Heart right ventricle (tissue), 16 donors: ENCODE measurements around the gene PSTK. TPM values are rescaled to one million over a fixed set of nuclear protein-coding genes. Genes with fewer than 3 reads are reported as not detected.

Experiments used
- ATAC-seq, 8 donors: fragments of 200-7000 bp; cut with Tn5 transposase; one replicate each; pipeline ENCODE4 v1.9.1; 2020; ENCODE audit warnings: mild to moderate bottlenecking in 8 of 8, moderate library complexity in 8 of 8, moderate number of reproducible peaks in 1 of 8
- DNase-seq, 2 donors: peaks; one replicate each; pipeline ENCODE4 v3.0.0-alpha.2; 2020
- H3K27ac ChIP-seq, 10 donors: fragments of 200-600 bp; sonication (generic) in 2 of 10; one replicate each; pipeline versions ENCODE4 v1.5.0 to v1.8.0; 2020 to 2022; ENCODE audit warnings: mild to moderate bottlenecking in 3 of 10
- H3K27me3 ChIP-seq, 7 donors: fragments of 200-600 bp; one replicate each; pipeline ENCODE4 v1.8.0; 2021 to 2022; ENCODE audit warnings: mild to moderate bottlenecking in 2 of 7
- H3K36me3 ChIP-seq, 9 donors: fragments of 200-600 bp; sonication (generic) in 1 of 9; one replicate each; pipeline versions ENCODE4 v1.5.0 to v1.8.0; 2020 to 2022; ENCODE audit warnings: mild to moderate bottlenecking in 2 of 9
- H3K4me1 ChIP-seq, 9 donors: fragments of 200-600 bp; sonication (generic) in 1 of 9; one replicate each; pipeline versions ENCODE4 v1.5.0 to v1.8.0; 2020 to 2022; ENCODE audit warnings: mild to moderate bottlenecking in 4 of 9
- H3K4me3 ChIP-seq, 10 donors: fragments of 200-600 bp; sonication (generic) in 2 of 10; one replicate each; pipeline versions ENCODE4 v1.5.0 to v1.8.0; 2020 to 2022; ENCODE audit warnings: mild to moderate bottlenecking in 7 of 10, moderate library complexity in 2 of 10
- H3K9me3 ChIP-seq, 11 donors: fragments of 200-600 bp in 10 of 11; sonication (generic) in 2 of 11; one replicate each; pipeline versions ENCODE4 v1.5.0 to v1.8.0; 2013 to 2022; ENCODE audit warnings: mild to moderate bottlenecking in 2 of 11, control low read depth in 1 of 11, moderate library complexity in 1 of 11
- WGBS, 2 donors: extraction: QIAGEN DNeasy Blood & Tissue Kit; methylation state at CpG; one replicate each; pipeline ENCODE4 v1.1.7; 2013; ENCODE audit warnings: inconsistent platforms in 1 of 2; 5-methylcytosine and 5-hydroxymethylcytosine counted together
- intact Hi-C, 10 donors: fragments of 100-400 bp; cut with DNase I; formaldehyde crosslinking; loops; one replicate each; pipeline versions ENCODE4 v1.11.1 to v1.14.2; 2022
- polyA plus RNA-seq, 2 donors: library from polyadenylated mRNA; stranded (reverse); fragments of 200-250 nt; gene quantifications; one replicate each; pipeline ENCODE4 v1.2.3, GENCODE V29; 2013
- total RNA-seq, 10 donors: library from RNA; stranded (reverse); fragmentation: NEBNext Ultra II Directional in 3 of 10; extraction: Animal tissue kit (Norgen Biotek cat#: 25700) in 3 of 10; gene quantifications; one replicate each; pipeline versions ENCODE4 v1.2.1 to v1.2.4, GENCODE V29; 2021 to 2023
- TF ChIP-seq, protein P1 (sequence below), 9 donors: fragments of 200-600 bp; sonication (generic) in 2 of 9; IDR thresholded peaks; one replicate each; pipeline versions ENCODE4 v1.5.0 to v1.8.0; 2021 to 2022; ENCODE audit warnings: antibody characterized with exemption in 9 of 9, mild to moderate bottlenecking in 5 of 9, moderate library complexity in 1 of 9
- donor health status: Arrhythmogenic right ventricular cardiomyopathy.
- donor health status: ischemic (EF 13 %, LVEDD 7.1; RV severe dilation, severe dysfunction).
- donor health status: healthy with polysubstance abuse.
- donor health status: DM: no; HTN: yes; CAD: no.
- donor health status: DM: no; HTN: no; CAD: no.
- donor health status: ischemic (EF 25% LVEDD 6.9; RV normal size, moderate dysfunction).
- donor health status: ischemic (EF 25% LVEDD 5.7; RV mildly dilated, moderate dysfunction).
- donor health status: healthy.
- donor health status: DM: yes; HTN: yes; CAD: no.
- donor health status: Ischemic cardiomyopathy.
- donor health status: ischemic (EF 35%, LVEDD 5.7; RV mildly dilated, moderate dysfunction).
- donor health status: nonischemic (EF 11% LVEDD 7.7; RV severe dilation, severe dysfunction).
- donor health status: DM: yes; HTN: yes; CAD: no.
- donor health status: PGD.
- donor health status: ischemic (EF 29% LVEDD 5.4; RV normal size, mild dysfunction).
- donor health status: nonischemic (EF 23%, LVEDD 6.1; RV moderate dilation, normal function).

Gene PSTK
- total and polyA plus RNA-seq, 12 donors, result 1.4 to 3.8 (median 2.2) TPM

GRCh38 chr10:122983898-122984297, 3.7 kb downstream of the PSTK start:
- H3K27ac ChIP-seq, result no peak overlapping the region
- intact Hi-C loops, result loop anchor here in 1 of 10 donors (10.0 kb wide), 1 partner anchor 171 kb away; the partner anchor contains the start of gene BUB3
- peaks cover 0 to 31% (median 0%) of the 10 kb centered on the region in 9 donors for H3K36me3 ChIP-seq
- H3K27me3 ChIP-seq, result no peaks in the 10 kb centered on the region
- WGBS, 2 donors, result 94 to 96% methylated on average over 6 of the region's 6 CpGs
- H3K9me3 ChIP-seq, result no peaks in the 10 kb centered on the region
- TF ChIP-seq, protein P1, sequence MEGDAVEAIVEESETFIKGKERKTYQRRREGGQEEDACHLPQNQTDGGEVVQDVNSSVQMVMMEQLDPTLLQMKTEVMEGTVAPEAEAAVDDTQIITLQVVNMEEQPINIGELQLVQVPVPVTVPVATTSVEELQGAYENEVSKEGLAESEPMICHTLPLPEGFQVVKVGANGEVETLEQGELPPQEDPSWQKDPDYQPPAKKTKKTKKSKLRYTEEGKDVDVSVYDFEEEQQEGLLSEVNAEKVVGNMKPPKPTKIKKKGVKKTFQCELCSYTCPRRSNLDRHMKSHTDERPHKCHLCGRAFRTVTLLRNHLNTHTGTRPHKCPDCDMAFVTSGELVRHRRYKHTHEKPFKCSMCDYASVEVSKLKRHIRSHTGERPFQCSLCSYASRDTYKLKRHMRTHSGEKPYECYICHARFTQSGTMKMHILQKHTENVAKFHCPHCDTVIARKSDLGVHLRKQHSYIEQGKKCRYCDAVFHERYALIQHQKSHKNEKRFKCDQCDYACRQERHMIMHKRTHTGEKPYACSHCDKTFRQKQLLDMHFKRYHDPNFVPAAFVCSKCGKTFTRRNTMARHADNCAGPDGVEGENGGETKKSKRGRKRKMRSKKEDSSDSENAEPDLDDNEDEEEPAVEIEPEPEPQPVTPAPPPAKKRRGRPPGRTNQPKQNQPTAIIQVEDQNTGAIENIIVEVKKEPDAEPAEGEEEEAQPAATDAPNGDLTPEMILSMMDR (IDR thresholded peaks at IDR 0.05), result no peak
- ATAC-seq, result no peak
- no peak overlapping the region for H3K4me3 ChIP-seq
- DNase-seq, result no peak
- H3K4me1 ChIP-seq, result peaks cover 0 to 17% (median 11%) of the 10 kb centered on the region in 9 donors

GRCh38 chr10:122984708-122985107, 4.5 kb downstream of the PSTK start:
- H3K36me3 ChIP-seq, result peaks cover 0 to 34% (median 0%) of the 10 kb centered on the region in 9 donors
- intact Hi-C loops, result loop anchor here in 1 of 10 donors (10.0 kb wide), 1 partner anchor 170 kb away; the partner anchor contains the start of gene BUB3
- no peak for DNase-seq
- peaks cover 0 to 13% (median 8%) of the 10 kb centered on the region in 9 donors for H3K4me1 ChIP-seq
- H3K27me3 ChIP-seq, result no peaks in the 10 kb centered on the region
- H3K9me3 ChIP-seq, result no peaks in the 10 kb centered on the region
- 97 to 98% methylated on average over 2 of the region's 2 CpGs for WGBS, 2 donors
- H3K27ac ChIP-seq, result no peak overlapping the region
- ATAC-seq, result no peak
- no peak overlapping the region for H3K4me3 ChIP-seq
- TF ChIP-seq, protein P1 (IDR thresholded peaks at IDR 0.05), result no peak

GRCh38 chr10:122986335-122986734, 6.1 kb downstream of the PSTK start:
- DNase-seq, result no peak
- no peak overlapping the region for H3K4me3 ChIP-seq
- no peak overlapping the region for H3K27ac ChIP-seq
- 89 to 93% methylated on average over 6 of the region's 6 CpGs for WGBS, 2 donors
- no peaks in the 10 kb centered on the region for H3K27me3 ChIP-seq
- H3K4me1 ChIP-seq, result peaks cover 0 to 3% (median 0%) of the 10 kb centered on the region in 9 donors
- intact Hi-C loops, result loop anchor here in 1 of 10 donors (10.0 kb wide), 1 partner anchor 168 kb away; the partner anchor contains the start of gene BUB3
- no peaks in the 10 kb centered on the region for H3K9me3 ChIP-seq
- H3K36me3 ChIP-seq, result peaks cover 0 to 50% (median 0%) of the 10 kb centered on the region in 9 donors
- no peak for ATAC-seq
- TF ChIP-seq, protein P1 (IDR thresholded peaks at IDR 0.05), result no peak

DNA sequence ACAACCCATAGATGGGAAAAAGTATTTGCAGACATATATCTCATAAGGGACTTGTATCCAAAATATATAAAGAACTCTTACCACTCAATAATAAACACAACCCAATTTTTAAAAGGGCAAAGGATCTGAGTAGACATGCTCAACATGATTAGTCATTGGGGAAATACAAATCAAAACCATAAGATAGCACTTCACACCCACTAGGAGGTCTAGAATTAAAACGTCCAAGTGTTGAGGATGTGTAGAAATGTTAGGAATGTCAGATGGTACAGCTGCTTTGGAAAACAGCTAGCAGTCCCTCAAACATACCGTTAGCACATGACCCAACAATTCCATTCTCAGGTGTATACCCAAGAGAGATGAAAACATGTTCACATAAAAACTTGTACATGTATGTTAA, 8.3 kb downstream of the PSTK start:
- no peaks in the 10 kb centered on the region for H3K9me3 ChIP-seq
- DNase-seq (no peak), ATAC-seq (no peak)
- H3K36me3 ChIP-seq, result peaks cover 0 to 68% (median 6%) of the 10 kb centered on the region in 9 donors
- H3K27ac ChIP-seq, result no peak overlapping the region
- no peak overlapping the region for H3K4me3 ChIP-seq
- intact Hi-C loops, result loop anchor here in 1 of 10 donors (10.0 kb wide), 1 partner anchor 166 kb away; the partner anchor contains the start of gene BUB3
- H3K4me1 ChIP-seq, result no peaks in the 10 kb centered on the region
- WGBS, 2 donors, result 61 to 64% methylated on average over 2 of the region's 2 CpGs
- no peaks in the 10 kb centered on the region for H3K27me3 ChIP-seq
- TF ChIP-seq, protein P1 (IDR thresholded peaks at IDR 0.05), result no peak
